ENCODE results near the gene TTBK1. TPM values are rescaled to one million over a fixed set of nuclear protein-coding genes. Genes with fewer than 3 reads are reported as not detected.

The TTBK1 gene
- total and polyA plus RNA-seq, 2 donors from 2014 or later, result 0.26 to 0.31 TPM

DNA sequence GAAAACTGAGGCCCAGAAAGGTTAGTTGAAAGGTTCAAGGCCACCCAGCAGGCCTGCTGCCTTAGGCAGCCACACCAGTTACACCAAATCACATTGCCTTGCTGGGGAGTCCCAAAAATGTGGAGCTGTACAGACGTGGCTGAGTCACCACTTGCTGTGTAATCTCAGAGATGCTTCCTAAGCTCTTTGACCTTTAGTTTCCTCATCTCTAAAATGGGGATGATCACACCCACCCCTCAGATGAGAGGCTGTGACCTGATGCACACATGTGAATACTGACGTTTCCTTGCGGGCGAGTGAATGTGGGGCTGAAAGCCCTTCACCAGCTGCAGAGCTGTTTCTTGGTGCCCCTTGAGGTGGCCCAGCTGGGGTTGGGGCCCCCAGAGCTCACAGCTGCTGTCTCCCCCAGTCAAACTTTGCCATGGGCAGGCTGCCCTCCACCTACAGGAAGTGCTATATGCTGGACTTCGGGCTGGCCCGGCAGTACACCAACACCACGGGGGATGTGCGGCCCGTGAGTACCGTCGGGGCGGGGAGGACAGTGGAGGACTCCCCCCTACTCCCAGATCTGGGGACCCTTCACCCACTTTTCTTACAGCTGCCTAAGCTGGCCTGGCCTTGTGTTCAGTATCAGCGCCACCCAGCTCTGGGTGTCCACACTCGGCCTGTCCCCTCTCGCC, 11.0 kb downstream of the TTBK1 start:
- intact Hi-C loops (cut with DNase I), result no loop called here

GRCh38 chr6:43254846-43255245, 11.6 kb downstream of the TTBK1 start:
- FAIRE-seq (no peak), DNase-seq (peak in 1 of 5 donors; percentile 39)
- intact Hi-C loops (cut with DNase I), result no loop called here
- no peaks in the 10 kb centered on the region for H3K9me3 ChIP-seq (ENCODE audit: control insufficient read depth in 2 of 3, insufficient read depth in 1 of 3, low read length in 3 of 3)
- no peak for TF ChIP-seq CTCF (IDR thresholded peaks at IDR 0.05; ENCODE audit: borderline replicate concordance, extremely low read depth, insufficient read depth)
- no peak overlapping the region for H3K9ac ChIP-seq (ENCODE audit: low read length in 3 of 3)
- H3K36me3 ChIP-seq (ENCODE audit: control insufficient read depth in 2 of 3, insufficient read depth in 3 of 3, low read length in 3 of 3), result no peaks in the 10 kb centered on the region
- no peaks in the 10 kb centered on the region for H3K4me1 ChIP-seq (ENCODE audit: control insufficient read depth in 2 of 3, insufficient read depth in 2 of 3, low read depth in 1 of 3, low read length in 3 of 3)
- no peak overlapping the region for H3K4me3 ChIP-seq (ENCODE audit: low read length in 3 of 3)
- H3K27ac ChIP-seq (ENCODE audit: low read depth in 2 of 2, low read length in 2 of 2), result no peak overlapping the region
- H3K27me3 ChIP-seq (ENCODE audit: control insufficient read depth, insufficient read depth, low read length), result no peaks in the 10 kb centered on the region

More for the DNA sequence above, 11.0 kb downstream of the TTBK1 start:
- H3K36me3 ChIP-seq (ENCODE audit: control insufficient read depth in 2 of 3, insufficient read depth in 3 of 3, low read length in 3 of 3), result no peaks in the 10 kb centered on the region
- no peak overlapping the region for H3K27ac ChIP-seq (ENCODE audit: low read depth in 2 of 2, low read length in 2 of 2)
- no peaks in the 10 kb centered on the region for H3K4me1 ChIP-seq (ENCODE audit: control insufficient read depth in 2 of 3, insufficient read depth in 2 of 3, low read depth in 1 of 3, low read length in 3 of 3)
- DNase-seq, result no peak
- H3K9me3 ChIP-seq (ENCODE audit: control insufficient read depth in 2 of 3, insufficient read depth in 1 of 3, low read length in 3 of 3), result no peaks in the 10 kb centered on the region
- no peak for TF ChIP-seq CTCF (IDR thresholded peaks at IDR 0.05; ENCODE audit: borderline replicate concordance, extremely low read depth, insufficient read depth)
- no peaks in the 10 kb centered on the region for H3K27me3 ChIP-seq (ENCODE audit: control insufficient read depth, insufficient read depth, low read length)
- H3K4me3 ChIP-seq (ENCODE audit: low read length in 3 of 3), result no peak overlapping the region
- H3K9ac ChIP-seq (ENCODE audit: low read length in 3 of 3), result no peak overlapping the region
- FAIRE-seq, result no peak

DNA sequence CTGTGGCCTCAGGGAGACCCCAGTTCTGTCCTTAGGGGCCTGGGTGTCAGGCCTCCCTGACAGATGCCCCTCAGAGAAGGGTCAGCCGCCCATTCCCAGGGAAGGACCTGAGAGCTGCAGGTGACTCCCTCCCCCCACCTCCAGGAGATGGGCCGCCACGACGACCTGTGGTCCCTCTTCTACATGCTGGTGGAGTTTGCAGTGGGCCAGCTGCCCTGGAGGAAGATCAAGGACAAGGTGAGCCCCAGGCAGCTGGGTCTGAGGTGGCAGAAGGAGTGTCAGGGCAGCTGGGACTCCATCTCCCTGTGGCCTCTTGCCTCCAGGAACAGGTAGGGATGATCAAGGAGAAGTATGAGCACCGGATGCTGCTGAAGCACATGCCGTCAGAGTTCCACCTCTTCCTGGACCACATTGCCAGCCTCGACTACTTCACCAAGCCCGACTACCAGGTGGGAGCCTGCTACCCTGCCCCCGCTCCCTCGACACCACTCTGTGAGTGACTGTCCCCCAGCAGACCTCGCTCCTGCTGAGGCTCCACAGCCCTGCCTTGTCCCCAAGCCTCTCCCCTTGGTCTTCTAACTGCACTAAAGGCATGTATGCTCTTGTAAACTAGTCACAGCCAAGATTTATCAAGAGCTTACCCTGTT, 12.2 kb downstream of the TTBK1 start:
- Histone ChIP-seq H3K36me3 (ENCODE audit: control insufficient read depth in 2 of 3, insufficient read depth in 3 of 3, low read length in 3 of 3) (no peaks in the 10 kb centered on the region), H3K9me3 (ENCODE audit: control insufficient read depth in 2 of 3, insufficient read depth in 1 of 3, low read length in 3 of 3) (no peaks in the 10 kb centered on the region), H3K9ac (ENCODE audit: low read length in 3 of 3) (no peak overlapping the region), H3K4me3 (ENCODE audit: low read length in 3 of 3) (no peak overlapping the region), H3K4me1 (ENCODE audit: control insufficient read depth in 2 of 3, insufficient read depth in 2 of 3, low read depth in 1 of 3, low read length in 3 of 3) (no peaks in the 10 kb centered on the region), H3K27me3 (ENCODE audit: control insufficient read depth, insufficient read depth, low read length) (no peaks in the 10 kb centered on the region), H3K27ac (ENCODE audit: low read depth in 2 of 2, low read length in 2 of 2) (no peak overlapping the region)
- intact Hi-C loops (cut with DNase I), result no loop called here
- no peak for TF ChIP-seq CTCF (IDR thresholded peaks at IDR 0.05; ENCODE audit: borderline replicate concordance, extremely low read depth, insufficient read depth)
- FAIRE-seq (no peak), DNase-seq (peak in 1 of 5 donors; percentile 52)

Measured in kidney (tissue), 14 donors.